ENCODE data around the gene AFF3.

- TF ChIP-seq CTCF (conservative IDR thresholded peaks at IDR 0.05; ENCODE audit: low read depth, low read length) (no peak), POLR2A (IDR thresholded peaks at IDR 0.05; ENCODE audit: low read depth, low read length) (no peak), CEBPB (IDR thresholded peaks at IDR 0.05; ENCODE audit: low read depth, low read length) (peak; percentile 72)
Observed at GRCh38 chr2:99926986-99927385, 215.4 kb downstream of the AFF3 start.

Data from IMR-90 (cell line).